CD4-positive, alpha-beta T cell (primary cell): ENCODE measurements around the gene FOCAD. TPM values are rescaled to one million over a fixed set of nuclear protein-coding genes. Genes with fewer than 3 reads are reported as not detected.

Source experiments
- ATAC-seq: fragments of 200-7000 bp; cut with Tn5 transposase; one replicate; pipeline ENCODE4 v1.10.0; 2022; ENCODE audit warnings: mild to moderate bottlenecking; ENCODE audit not compliant: poor library complexity
- CTCF ChIA-PET: fragments of 350-600 bp; sonication (Branson Sonifier 250); formaldehyde crosslinking; loops from one replicate; lab custom pipeline; 2021; ENCODE audit warnings: antibody characterized with exemption, inconsistent platforms; lab: Charles Lee
- POLR2A ChIA-PET: fragments of 350-600 bp; sonication (Branson Sonifier 250); formaldehyde crosslinking; loops from one replicate; lab custom pipeline; 2021; ENCODE audit warnings: antibody characterized with exemption, inconsistent platforms; lab: Charles Lee
- DNase-seq, 14 experiments: peaks; one replicate each; pipeline ENCODE4 v3.0.0-alpha.2; 2013 to 2020; ENCODE audit warnings: mixed read lengths in 2 of 14
- H3K27ac ChIP-seq, 2 donors: one replicate each; pipeline versions ENCODE4 v1.5.1 to v1.7.0; 2013; ENCODE audit warnings: low read length in 2 of 2, low read depth in 1 of 2, mild to moderate bottlenecking in 1 of 2
- H3K27me3 ChIP-seq, 2 experiments: 1 replicate in 1 of 2; 2 replicates in 1 of 2; pipeline versions ENCODE4 v1.6.1 to v1.7.0; 2013; ENCODE audit warnings: low read length in 2 of 2, control low read depth in 1 of 2, mild to moderate bottlenecking in 1 of 2, moderate library complexity in 1 of 2; ENCODE audit not compliant: insufficient read depth in 2 of 2, control insufficient read depth in 1 of 2
- H3K36me3 ChIP-seq: one replicate; pipeline ENCODE4 v1.6.1; 2013; ENCODE audit warnings: low read length, control low read depth; ENCODE audit not compliant: insufficient read depth
- H3K4me1 ChIP-seq: one replicate; pipeline ENCODE4 v1.6.1; 2013; ENCODE audit warnings: low read length, control low read depth; ENCODE audit not compliant: insufficient read depth
- H3K4me3 ChIP-seq: one replicate; pipeline ENCODE4 v1.5.1; 2013; ENCODE audit warnings: mild to moderate bottlenecking, low read length, moderate library complexity
- H3K9me3 ChIP-seq, 2 experiments: 1 replicate in 1 of 2; 2 replicates in 1 of 2; pipeline versions ENCODE4 v1.6.1 to v1.7.0; 2013; ENCODE audit warnings: low read length in 2 of 2, mild to moderate bottlenecking in 2 of 2, control low read depth in 1 of 2, moderate library complexity in 1 of 2; ENCODE audit not compliant: control insufficient read depth in 1 of 2, insufficient read depth in 1 of 2
- H3K27ac Mint-ChIP-seq: one replicate; pipeline ENCODE4 v1.8.0; 2020; ENCODE audit warnings: mixed read lengths
- H3K27me3 Mint-ChIP-seq: one replicate; pipeline ENCODE4 v1.8.0; 2021; ENCODE audit warnings: mixed read lengths
- H3K36me3 Mint-ChIP-seq: one replicate; pipeline ENCODE4 v1.8.0; 2021; ENCODE audit warnings: low read depth, mixed read lengths
- H3K4me1 Mint-ChIP-seq: one replicate; pipeline ENCODE4 v1.8.0; 2021; ENCODE audit warnings: low read depth, mixed read lengths
- H3K4me3 Mint-ChIP-seq: one replicate; pipeline ENCODE4 v1.8.0; 2020; ENCODE audit warnings: mild to moderate bottlenecking, mixed read lengths
- H3K9me3 Mint-ChIP-seq: one replicate; pipeline ENCODE4 v1.8.0; 2020; ENCODE audit warnings: mixed read lengths
- CTCF ChIP-seq: fragments of 200-600 bp; IDR thresholded peaks from one replicate; pipeline ENCODE4 v1.8.0; 2022; ENCODE audit warnings: antibody characterized with exemption, mild to moderate bottlenecking
- intact Hi-C, 2 experiments: fragments of 100-400 bp; cut with DNase I in 1 of 2; cut with micrococcal nuclease in 1 of 2; formaldehyde crosslinking; loops; one replicate each; pipeline versions ENCODE4 v1.15.1 to v1.9.0; 2023 to 2025; cut with DNase I, micrococcal nuclease
- total RNA-seq, 174 experiments: library from RNA in 2 of 174; stranded (reverse) in 2 of 174; gene quantifications; one replicate each; pipeline ENCODE4 v1.2.3 and lab custom pipeline; 2021 to 2026

The FOCAD gene
- total RNA-seq, 2 experiments from 2014 or later: 12.4 to 14.1 TPM

- ATAC-seq (no peak), DNase-seq (no peak)
- POLR2A ChIA-PET: no interaction called here
- Histone ChIP-seq H3K9me3 (no peaks in the 10 kb centered on the region), H3K36me3 (no peaks in the 10 kb centered on the region), H3K4me1 (no peaks in the 10 kb centered on the region), H3K27ac (no peak overlapping the region), H3K4me3 (no peak overlapping the region), H3K27me3 (no peaks in the 10 kb centered on the region)
- CTCF ChIA-PET: no interaction called here
- no peak overlapping the region for H3K27ac Mint-ChIP-seq
- intact Hi-C loops: no loop called here
- H3K36me3 Mint-ChIP-seq: peaks cover 36% of the 10 kb centered on the region
- no peak for TF ChIP-seq CTCF
- no peaks in the 10 kb centered on the region for H3K4me1 Mint-ChIP-seq
- no peaks in the 10 kb centered on the region for H3K27me3 Mint-ChIP-seq
- peaks cover 4% of the 10 kb centered on the region for H3K9me3 Mint-ChIP-seq
- H3K4me3 Mint-ChIP-seq: no peak overlapping the region
Observed at GRCh38 chr9:20837166-20837565, 153.1 kb downstream of the FOCAD start.

GRCh38 chr9:20838218-20838617 is 154.2 kb downstream of the FOCAD start:
- H3K27ac Mint-ChIP-seq: no peak overlapping the region
- peaks cover 6% of the 10 kb centered on the region for H3K9me3 Mint-ChIP-seq
- ChIA-PET POLR2A (no interaction called here), CTCF (no interaction called here)
- Histone ChIP-seq H3K9me3 (no peaks in the 10 kb centered on the region), H3K4me3 (no peak overlapping the region), H3K27ac (no peak overlapping the region), H3K36me3 (no peaks in the 10 kb centered on the region), H3K27me3 (no peaks in the 10 kb centered on the region), H3K4me1 (no peaks in the 10 kb centered on the region)
- intact Hi-C loops: no loop called here
- H3K4me3 Mint-ChIP-seq: no peak overlapping the region
- peaks cover 40% of the 10 kb centered on the region for H3K36me3 Mint-ChIP-seq
- no peak for ATAC-seq
- H3K27me3 Mint-ChIP-seq: no peaks in the 10 kb centered on the region
- no peak for DNase-seq
- no peaks in the 10 kb centered on the region for H3K4me1 Mint-ChIP-seq
- TF ChIP-seq CTCF: no peak

DNA sequence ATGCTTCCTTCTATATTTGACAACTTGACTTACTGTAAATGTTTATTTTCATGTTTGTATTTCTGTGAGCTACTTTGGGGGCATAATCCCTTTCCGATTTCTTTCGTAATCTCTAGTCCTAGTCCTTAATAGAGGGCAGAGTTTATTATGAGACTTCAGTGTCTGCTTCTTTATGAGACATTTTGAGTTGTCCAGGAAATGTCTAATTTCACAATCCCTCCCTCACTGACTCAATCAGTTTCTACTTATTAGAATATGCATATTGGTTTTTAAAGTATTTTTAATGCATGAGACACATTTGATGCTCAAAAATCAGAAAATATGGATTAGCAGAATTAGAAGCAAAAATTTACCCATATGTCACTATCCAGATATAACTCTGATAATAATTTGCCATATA is 160.9 kb downstream of the FOCAD start:
- ATAC-seq (no peak), DNase-seq (no peak)
- ChIA-PET CTCF (interaction anchor here (0.6 kb wide), 1 partner anchor 371 kb away, joined by 3 read pairs; no protein-coding TSS in a partner anchor), POLR2A (no interaction called here)
- no peaks in the 10 kb centered on the region for H3K27me3 Mint-ChIP-seq
- no peak overlapping the region for H3K4me3 Mint-ChIP-seq
- H3K27ac ChIP-seq: no peak overlapping the region
- peaks cover 3% of the 10 kb centered on the region for H3K4me1 Mint-ChIP-seq
- no peak overlapping the region for H3K4me3 ChIP-seq
- TF ChIP-seq CTCF: no peak
- H3K4me1 ChIP-seq: no peaks in the 10 kb centered on the region
- H3K27ac Mint-ChIP-seq: no peak overlapping the region
- intact Hi-C loops: loop anchor here in 1 of 2 experiments (5.0 kb wide), 1 partner anchor 53 kb away; no protein-coding TSS in a partner anchor
- peaks cover 35% of the 10 kb centered on the region for H3K36me3 Mint-ChIP-seq
- no peaks in the 10 kb centered on the region for H3K36me3 ChIP-seq
- no peaks in the 10 kb centered on the region for H3K27me3 ChIP-seq
- H3K9me3 ChIP-seq: no peaks in the 10 kb centered on the region
- peaks cover 6% of the 10 kb centered on the region for H3K9me3 Mint-ChIP-seq
